Erythroblast (primary cell): Measurements from ENCODE around the gene PRLR.

Experiments used
- GATA1 ChIP-seq: IDR thresholded peaks from 2 replicates; pipeline ENCODE4 v1.6.1; 2011; ENCODE audit warnings: low read depth, mild to moderate bottlenecking, control low read depth, low read length, moderate library complexity
- POLR2A ChIP-seq: IDR thresholded peaks from 2 replicates; pipeline ENCODE4 v1.6.1; 2011; ENCODE audit warnings: mild to moderate bottlenecking, low read length

GRCh38 chr5:35236770-35237169, 6.5 kb upstream of the PRLR start:
- TF ChIP-seq POLR2A (no peak), GATA1 (no peak)
